HG02642 (cell line): Measurements from ENCODE around the gene FBN2.
A peak's percentile ranks its signal among the peaks of the same experiment; 100 is the strongest.
"Not testable (repeated sequence)": the region's sequence is repeated elsewhere in the genome, so short reads cannot be mapped to it uniquely, and the experiment has no call there.

ENCODE experiments used
- ATAC-seq: cut with Tn5 transposase; IDR thresholded peaks from one replicate; pipeline ENCODE4 v1.9.1; 2021; ENCODE audit warnings: mild to moderate bottlenecking; ENCODE audit not compliant: unreplicated experiment, poor library complexity

The FBN2 gene

DNA sequence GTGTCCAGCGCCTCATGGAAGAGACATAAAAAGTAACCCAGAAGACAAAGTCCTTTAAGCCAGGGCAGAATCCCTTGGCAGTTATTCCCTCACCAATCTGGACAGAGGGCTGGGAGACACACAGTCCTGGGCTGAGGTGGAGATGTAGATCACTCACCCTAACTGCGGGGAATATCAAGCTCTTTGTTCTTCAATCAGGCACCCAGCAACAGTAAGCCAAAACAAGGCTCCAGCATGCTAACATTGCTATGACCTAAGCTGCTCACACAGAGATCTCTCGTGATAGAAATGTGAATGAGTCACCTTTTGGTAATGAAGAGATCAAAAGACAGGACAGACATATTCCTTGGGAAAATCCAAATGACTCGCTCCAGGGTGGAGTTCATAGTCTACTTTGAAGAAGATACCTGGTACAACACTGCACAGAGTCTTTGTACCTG, 101.3 kb downstream of the FBN2 start:
- ATAC-seq, result no peak

DNA sequence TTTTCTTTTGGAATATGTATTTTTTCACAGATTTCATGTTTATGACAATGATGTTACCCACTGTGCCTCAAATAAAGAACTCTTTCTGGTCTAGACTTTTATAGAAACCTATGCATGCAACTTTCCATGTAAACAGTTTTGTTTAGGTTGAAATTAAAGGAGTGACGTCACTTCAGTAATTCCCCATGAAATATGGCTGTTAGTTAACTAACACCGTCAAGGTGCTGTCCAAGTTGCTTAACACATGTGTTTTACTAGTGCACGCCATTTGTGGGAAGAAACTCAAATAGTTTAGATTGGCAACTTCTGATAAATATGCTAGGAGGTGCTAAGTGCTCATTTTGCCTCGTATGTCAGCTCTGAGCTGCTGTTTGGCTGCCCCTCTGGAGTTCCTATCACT, 102.2 kb downstream of the FBN2 start:
- ATAC-seq, result no peak

DNA sequence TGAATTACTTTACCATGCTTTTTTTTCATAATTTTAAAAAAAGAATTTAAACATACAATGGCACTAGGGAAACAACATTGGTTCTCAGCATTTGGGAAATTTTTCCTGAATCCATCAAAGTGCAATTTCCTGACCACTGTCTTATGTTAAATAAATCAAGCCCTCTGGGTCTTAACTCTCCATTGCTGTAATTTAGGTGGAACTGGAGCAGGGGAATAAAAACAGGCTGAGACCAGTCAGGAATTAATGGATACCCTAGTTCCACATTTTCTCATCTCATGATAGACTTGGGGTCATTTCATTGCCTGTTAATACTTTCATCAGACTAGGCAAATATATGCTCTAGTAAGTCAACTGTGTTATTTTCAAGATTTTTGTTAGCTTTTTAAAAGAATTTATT, 103.1 kb downstream of the FBN2 start:
- no peak for ATAC-seq

DNA sequence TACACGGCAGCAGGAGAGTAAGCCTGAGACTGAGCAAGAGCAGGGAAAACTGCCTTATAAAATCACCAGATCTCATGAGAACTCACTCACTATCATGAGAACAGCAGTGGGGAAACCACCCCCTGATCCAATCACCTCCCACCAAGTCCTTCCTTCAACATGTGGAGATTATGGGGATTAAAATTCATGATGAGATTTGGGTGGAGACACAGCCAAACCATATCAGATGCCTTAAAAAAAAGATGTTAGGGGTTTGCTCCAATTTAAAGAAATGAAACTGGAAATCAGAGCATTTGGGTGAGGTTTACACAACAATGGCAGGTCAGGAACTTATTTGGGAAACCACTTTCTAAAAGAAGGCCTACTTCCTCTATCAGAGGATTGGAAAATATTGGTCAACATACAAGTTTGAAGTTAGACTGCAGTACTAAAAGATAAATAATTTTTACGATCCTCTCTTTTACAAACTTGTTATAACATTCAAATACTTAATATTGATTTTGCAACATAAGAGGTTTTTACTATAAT, 105.1 kb downstream of the FBN2 start:
- ATAC-seq, result no peak

DNA sequence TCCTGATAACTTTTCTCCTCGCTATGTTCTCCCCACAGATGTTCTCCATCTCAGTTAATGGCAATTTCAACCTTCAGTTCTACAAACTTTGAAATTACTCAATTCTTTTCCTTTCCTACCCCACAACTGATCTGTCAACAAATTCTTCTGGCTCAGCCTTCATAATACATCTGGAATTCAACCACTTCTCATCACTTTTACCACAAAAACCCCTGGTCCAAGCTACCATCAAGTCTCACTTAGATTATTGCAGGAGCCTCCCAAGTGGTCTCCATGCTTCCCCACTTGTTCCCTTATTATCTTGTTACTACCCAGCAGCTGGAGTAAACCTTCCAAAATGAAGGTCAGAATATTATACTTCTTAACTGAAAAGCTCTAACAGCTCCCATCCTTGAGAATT, 110.1 kb downstream of the FBN2 start:
- ATAC-seq, result no peak

DNA sequence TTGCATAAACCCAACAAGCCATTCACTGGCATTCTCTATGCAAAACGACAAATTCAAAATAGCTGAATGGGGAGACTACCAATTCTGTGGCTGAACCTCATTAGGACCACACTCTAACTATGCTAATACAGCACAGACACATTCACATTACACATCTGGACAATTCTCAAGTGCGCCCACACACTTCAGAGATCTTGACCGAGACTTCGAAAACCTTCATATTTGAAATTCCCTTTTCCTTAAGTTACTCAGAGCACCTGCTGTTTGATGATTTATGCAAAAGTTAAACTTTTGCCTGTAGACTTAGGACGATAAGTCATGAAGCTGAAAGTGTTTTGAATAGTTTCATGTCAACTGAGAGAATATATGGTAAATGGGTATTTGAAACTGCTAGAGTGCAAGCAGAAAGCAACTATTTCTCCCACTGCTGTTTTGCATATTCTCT, 111.9 kb downstream of the FBN2 start:
- peak; percentile 92 for ATAC-seq

DNA sequence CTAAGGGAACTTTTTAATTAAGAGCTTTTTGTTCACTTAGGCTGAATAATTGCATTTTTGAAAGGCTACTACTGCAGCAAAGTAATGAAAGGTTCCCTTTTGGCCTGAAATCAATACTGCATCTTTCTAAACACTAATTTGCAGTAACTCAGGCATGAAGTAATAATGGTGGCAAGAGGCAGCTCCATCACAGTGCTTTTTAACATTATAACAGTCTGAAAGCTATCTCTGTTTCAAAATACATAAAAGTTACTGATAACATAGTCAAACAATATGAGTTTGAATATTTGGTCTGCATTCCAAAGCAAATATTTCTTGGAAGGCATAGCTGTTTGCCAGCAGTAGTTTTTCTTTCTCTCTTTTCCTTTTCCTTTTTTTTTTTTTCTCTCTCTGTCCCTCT, 113.4 kb downstream of the FBN2 start:
- no peak for ATAC-seq

DNA sequence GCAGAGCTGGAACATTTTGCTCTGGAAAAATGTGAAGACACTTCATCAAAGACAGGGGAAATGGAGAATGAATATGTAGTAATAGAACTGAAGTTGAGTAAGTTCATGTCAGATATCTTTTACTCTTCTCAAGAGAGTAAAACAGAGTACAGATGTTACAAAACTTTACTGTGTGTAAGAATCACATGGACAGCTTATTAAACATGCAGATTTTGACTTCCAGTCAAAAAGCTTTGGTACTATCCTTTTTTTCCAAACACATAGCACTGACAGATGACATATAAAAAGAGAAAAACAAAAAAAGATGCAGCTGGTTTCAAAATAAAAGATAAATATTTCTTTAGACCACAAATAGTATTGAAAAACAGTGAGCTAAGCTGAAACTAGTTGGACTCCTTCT, 115.4 kb downstream of the FBN2 start:
- no peak for ATAC-seq

DNA sequence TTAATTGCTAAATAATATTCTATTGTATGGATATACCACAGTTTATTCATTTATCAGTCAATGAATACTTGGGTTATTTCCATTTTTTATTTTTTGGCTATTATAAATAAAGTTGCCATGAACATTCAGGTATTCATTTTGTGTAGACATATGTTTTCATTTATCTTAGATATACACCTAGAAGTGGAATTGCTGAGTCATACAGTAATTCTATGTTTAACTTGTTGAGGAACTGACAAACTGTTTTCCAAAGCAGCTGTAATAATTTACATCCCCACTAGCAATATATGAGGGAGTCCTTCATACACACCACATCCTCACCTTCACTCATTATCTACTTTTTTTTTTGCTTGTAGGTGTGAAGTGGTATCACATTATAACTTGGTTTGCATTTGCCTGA, 123.6 kb downstream of the FBN2 start:
- no peak for ATAC-seq

DNA sequence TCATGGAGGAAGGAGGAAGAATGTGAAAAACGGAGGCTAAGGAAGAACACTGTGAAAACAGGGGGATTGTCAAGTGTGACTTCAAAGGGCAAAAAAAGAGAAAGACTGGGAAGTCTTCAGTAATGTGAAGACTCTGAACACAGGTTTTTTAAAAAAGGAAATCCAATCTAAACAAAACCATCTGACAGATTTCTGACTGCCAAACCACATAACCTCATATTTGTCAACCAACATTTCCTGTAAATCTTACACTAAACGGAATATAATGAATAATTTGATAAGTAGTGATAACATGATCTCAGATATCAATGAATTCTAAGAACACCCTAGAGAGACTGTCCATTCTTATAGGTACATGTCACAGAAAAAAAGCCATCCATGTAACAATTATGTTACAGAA, 124.7 kb downstream of the FBN2 start:
- ATAC-seq, result no peak

DNA sequence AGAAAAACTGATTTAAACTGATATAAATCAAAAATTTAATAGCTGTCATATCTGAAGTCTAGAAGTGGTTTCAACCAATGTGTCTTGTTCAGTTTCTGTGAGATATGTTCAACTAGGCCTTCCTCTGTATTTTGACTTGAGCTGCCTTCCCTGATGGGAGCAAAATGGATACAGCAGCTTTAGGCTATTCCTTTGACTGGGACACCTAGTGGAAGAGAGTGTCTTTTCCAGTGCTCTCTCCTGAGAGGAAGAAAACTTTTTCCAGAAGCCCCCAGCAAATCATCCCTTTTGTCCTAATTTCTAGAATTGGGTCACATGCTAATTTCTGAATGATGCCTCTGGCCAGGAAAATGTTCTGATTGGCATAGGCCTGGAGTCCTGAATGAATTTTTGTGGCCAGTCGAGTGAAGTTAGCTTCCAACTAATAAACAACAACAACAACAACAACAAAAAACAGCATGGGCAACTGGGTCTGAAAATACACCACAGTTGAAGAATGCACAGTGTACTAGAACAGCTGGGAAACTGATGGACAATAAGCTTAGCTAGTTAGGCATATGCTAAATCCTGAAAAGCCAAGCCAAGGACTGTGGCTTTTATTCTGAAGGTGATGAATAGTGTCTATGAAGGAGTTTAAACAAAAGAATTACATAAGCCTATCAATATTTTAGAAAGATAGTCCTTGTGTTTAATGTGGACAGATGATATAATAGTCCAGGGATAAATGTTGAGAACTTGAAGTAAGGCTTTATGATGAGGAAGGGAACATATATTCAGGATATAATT, 125.7 kb downstream of the FBN2 start:
- no peak for ATAC-seq

DNA sequence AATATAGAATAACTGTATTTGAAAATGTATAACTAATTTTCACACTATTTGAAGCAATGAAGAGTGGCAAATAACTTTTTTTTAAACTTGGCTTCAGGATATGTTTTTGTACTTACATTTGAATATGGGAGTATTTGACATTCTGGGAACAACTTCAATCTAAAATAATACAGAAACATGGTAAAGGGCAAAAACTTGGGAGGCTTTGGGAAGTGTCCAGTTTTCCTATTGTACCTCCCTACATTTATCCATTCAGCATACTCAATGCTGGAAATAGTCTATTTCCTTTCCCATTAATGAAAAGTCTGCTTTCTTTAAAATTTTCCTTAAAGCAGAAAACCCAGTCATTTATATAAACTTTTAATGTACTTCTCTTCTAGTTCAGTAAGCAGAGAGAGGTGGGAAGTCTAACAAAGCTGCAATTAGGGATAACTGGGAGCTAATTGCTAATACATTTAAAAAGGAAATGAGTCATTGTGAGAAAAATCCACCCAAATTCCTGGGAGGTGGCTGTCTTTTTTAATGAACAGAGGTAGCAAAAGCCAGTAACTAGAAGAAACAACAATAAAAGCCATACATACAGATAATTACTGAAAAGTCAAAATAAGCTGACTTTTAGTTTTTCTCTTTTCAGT, 128.8 kb downstream of the FBN2 start:
- no peak for ATAC-seq

DNA sequence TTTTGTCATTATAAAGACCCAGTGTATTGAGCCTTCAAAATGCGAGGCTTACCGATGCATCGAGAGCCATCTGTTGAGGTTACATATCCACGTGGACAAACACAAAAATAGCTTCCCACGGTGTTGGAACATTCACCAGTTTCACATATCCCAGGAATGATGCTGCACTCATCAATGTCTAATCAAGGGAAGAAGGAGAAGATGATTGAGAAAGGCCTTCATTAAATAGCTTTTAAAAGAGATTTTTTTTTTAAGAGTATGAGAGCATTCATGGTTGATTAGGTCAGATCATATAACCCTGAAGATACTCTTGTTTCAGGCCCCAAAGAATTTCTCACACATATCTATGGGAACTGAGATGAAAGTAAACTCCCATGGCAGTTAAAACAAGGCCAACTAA, 129.4 kb downstream of the FBN2 start:
- no peak for ATAC-seq

DNA sequence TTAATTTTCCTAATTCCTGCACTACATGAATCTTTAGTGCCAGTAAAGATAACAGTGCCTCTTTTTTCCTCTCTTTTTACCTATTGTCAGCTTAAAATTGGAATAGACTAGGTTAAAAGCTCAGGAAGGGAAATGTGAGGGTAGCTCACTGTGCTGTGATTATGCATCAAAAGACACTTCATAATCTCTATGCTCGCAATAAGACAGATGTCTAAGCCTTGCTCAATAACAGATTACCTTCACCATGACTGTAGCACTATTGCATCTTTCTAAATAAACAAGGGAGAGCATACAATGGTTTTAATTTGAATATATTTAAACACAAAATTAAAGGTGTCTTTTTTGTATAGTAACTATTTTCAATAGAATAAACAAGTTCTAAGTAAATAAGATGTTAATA, 130.1 kb downstream of the FBN2 start:
- no peak for ATAC-seq

DNA sequence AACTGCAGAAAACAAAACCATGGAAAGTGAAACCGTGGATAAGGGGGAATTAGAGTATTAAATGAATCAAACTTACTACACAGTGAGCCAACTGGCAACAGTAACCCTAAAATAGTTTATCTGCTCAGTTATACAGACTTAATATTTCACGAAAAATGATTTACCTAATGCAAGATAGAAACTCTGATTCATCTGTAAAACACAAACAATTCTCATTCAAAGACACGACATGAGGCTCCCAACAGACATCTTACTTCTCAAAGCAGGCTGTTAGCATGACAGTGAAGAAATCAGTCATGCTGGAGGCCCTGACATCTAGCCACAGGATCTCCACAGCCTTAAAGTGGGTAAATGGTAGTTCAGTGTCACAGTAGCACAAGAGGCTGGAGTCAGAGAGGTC, 131.2 kb downstream of the FBN2 start:
- ATAC-seq, result no peak

DNA sequence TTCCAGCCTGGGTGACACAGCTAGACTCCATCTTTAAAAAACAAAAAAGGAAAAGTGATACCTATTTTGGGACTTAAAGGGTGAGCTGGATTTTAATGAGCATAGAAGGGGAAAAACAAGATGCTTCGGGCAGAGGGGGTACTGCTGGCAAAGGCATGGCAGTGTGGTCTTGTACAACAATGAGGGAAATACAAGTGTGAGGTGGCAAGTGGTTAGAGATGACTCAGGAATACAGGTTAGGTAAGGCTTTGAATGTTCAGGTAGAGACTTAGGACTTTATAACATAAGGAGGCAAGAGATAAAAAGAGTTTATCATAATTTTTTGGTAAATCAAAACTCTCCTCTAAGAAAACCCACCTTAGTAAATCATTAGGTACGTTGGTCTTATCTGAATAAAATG, 132.9 kb downstream of the FBN2 start:
- ATAC-seq, result no peak

DNA sequence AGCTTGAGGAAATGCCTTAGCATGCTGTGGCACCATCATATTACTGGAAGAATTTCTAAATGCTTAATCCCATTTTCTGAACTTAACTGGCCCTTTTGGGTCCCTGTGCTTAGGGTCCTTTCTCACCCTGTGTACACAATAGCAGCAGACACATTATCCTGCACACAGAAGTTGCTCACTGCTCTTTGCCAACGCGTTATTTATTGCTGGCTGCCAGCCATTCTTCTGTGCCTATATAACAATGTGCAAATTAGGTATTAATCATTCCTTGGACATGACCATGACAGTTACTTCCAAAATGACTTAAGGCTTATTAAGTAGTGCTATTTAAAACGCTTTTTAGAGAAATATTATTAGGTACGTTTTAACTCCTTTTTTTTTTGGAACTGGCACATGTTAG, 134.7 kb downstream of the FBN2 start:
- ATAC-seq, result no peak

DNA sequence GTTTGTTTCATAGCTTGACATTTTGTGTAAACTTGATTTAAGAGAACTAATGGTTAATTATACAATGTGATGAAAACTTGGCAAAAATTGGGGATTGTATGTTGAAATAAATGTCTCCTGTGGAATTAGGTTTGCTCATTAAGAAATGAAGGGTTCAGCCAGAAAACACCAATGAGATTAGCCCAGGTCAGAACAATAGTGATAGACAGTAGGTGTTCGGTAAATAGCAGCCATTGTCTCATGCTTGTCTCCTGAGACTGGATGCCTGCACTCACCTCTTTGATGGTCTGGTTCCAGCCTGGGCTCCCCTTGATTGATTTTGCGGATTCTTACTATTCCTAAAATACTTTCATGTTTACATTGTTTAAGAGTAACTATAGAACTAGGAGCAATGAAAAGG, 135.5 kb downstream of the FBN2 start:
- no peak for ATAC-seq

DNA sequence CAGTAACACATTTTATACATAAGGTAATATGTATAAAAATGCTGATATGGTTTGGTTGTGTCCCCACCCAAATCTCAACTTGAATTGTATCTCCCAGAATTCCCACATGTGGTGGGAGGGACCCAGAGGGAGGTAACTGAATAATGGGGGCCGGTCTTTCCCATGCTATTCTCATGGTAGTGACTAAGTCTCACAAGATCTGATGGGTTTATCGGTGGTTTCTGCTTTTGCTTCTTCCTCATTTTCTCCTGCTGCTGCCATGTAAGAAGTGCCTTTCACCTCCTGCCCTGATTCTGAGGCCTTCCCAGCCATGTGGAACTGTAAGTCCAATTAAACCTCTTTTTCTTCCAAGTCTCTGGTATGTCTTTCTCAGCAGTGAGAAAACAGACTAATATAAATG, 137.3 kb downstream of the FBN2 start:
- not testable (repeated sequence) for ATAC-seq

DNA sequence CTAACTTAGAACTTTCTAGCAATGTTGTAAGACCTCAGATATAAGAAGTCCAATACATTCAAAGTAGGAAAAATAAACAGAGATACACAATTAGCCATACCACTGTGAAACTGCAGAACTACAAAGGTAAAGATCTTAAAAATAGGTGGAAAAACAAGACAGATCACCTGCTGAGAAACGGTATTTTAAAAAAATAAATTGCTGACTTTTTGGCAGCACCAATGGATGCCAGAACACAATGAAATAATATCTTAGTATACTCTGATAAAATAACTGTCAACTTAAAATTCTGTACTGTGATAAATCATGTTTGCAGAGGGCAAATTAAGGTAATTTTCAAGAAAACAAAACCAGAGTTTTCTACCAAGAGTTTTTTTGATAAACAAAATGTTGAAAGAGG, 138.9 kb downstream of the FBN2 start:
- no peak for ATAC-seq

DNA sequence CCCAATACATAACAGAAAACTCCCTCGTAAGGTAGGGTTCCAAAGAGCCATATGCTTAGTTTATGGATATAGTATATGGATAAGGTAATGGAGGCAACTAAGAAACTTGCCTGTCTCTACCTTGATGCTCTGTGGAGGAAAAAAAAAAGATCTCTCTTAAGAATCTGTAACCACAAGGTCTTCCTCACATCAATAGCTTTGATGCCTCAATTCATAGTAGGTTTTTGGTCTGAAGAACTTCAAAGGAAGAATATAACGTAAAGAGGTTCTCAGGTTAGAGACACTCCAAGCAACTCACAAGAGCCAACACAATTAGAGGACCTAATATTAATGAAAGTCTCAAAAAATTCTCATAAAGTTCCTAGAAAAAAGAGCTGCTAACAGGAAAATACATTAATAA, 140.2 kb downstream of the FBN2 start:
- no peak for ATAC-seq

DNA sequence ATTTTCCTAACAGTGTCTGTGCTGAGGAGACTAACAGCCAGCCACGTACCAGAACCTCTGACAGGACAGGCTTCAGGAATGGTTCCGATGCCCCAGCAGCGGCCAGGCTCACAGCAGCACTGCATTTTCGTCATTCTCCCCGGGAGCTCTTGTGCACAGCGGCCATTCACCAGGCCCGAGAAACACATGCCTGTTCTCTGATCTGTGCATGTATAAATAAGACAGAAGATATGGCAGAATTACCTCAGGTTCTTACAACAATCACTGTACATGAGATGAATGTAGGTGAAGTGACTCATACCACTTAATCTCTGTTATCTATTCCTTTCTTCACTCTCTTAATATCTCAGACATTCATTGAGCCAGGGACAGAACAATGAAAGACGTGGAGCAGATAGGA, 143.0 kb downstream of the FBN2 start:
- ATAC-seq, result no peak
